Cardiac muscle cell (in vitro differentiated cells and primary cell): ENCODE data around the gene KATNIP. TPM values are rescaled to one million over a fixed set of nuclear protein-coding genes. Genes with fewer than 3 reads are reported as not detected.
A peak's percentile ranks its signal among the peaks of the same experiment; 100 is the strongest.

Source experiments
- DNase-seq, 2 donors: peaks; one replicate each; pipeline versions ENCODE4 v3.0.0 to v3.0.0-alpha.2; 2010 to 2017; ENCODE audit warnings: low read depth in 1 of 2, low spot score in 1 of 2
- H3K27ac ChIP-seq: fragments of 200-600 bp; sonication (generic); 2 replicates; pipeline ENCODE4 v1.5.1; 2016
- H3K27me3 ChIP-seq: fragments of 200-600 bp; sonication (generic); 2 replicates; pipeline ENCODE4 v1.6.0; 2016; ENCODE audit warnings: control low read depth
- H3K36me3 ChIP-seq: fragments of 200-600 bp; sonication (generic); 2 replicates; pipeline ENCODE4 v1.5.1; 2016; ENCODE audit warnings: control low read depth
- H3K4me1 ChIP-seq: fragments of 200-600 bp; sonication (generic); 2 replicates; pipeline ENCODE4 v1.8.1; 2017; ENCODE audit warnings: low read depth, mild to moderate bottlenecking, mixed run types
- H3K4me3 ChIP-seq: fragments of 200-600 bp; sonication (generic); 2 replicates; pipeline ENCODE4 v1.5.1; 2016; ENCODE audit warnings: mild to moderate bottlenecking
- H3K9me3 ChIP-seq: fragments of 200-600 bp; sonication (generic); 2 replicates; pipeline ENCODE4 v1.5.1; 2017; ENCODE audit warnings: low read depth, mild to moderate bottlenecking, control low read depth
- polyA plus RNA-seq: library from polyadenylated mRNA; unstranded; fragments of >200 nt; fragmentation: Nextera tagmentation; extraction: Ambion mirVana; gene quantifications from 2 replicates; pipeline ENCODE4 v1.2.1, GENCODE V29; 2016
- total RNA-seq: library from RNA; depleted of rRNA; stranded (reverse); fragments of >200 nt; gene quantifications from 2 replicates; pipeline ENCODE4 v1.2.3, GENCODE V29; 2016
- TF ChIP-seq, protein P1 (sequence below): IDR thresholded peaks from 2 replicates; pipeline ENCODE4 v1.5.1; 2012; ENCODE audit warnings: low read depth, mild to moderate bottlenecking, low read length

KATNIP gene
- total and polyA plus RNA-seq, 2 experiments from 2014 or later: 10.8 to 24.1 TPM

DNA sequence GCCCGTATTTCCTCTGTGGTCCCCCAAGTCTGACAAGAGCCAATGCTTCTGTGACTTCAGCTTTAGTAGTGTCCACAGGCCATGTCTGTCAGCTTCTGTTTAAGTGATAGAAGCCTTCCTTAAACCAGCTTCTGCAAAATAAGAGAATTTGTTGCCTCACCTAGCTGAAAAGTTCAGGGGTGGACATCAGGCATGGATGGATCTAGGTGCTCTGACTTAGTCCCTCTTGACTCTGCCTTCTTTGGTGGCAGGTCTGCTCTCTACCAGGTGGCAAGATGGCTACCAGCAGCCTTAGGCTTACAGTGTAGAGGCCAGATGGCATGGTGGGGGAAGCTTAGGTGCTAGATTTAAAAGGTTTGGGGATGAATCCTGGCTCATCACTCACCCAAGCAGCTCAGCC lies 33.7 kb downstream of the KATNIP start:
- Histone ChIP-seq H3K27me3 (no peaks in the 10 kb centered on the region), H3K9me3 (no peaks in the 10 kb centered on the region), H3K36me3 (no peaks in the 10 kb centered on the region), H3K27ac (no peak overlapping the region), H3K4me3 (no peak overlapping the region), H3K4me1 (peaks cover 17% of the 10 kb centered on the region)
- TF ChIP-seq, protein P1, sequence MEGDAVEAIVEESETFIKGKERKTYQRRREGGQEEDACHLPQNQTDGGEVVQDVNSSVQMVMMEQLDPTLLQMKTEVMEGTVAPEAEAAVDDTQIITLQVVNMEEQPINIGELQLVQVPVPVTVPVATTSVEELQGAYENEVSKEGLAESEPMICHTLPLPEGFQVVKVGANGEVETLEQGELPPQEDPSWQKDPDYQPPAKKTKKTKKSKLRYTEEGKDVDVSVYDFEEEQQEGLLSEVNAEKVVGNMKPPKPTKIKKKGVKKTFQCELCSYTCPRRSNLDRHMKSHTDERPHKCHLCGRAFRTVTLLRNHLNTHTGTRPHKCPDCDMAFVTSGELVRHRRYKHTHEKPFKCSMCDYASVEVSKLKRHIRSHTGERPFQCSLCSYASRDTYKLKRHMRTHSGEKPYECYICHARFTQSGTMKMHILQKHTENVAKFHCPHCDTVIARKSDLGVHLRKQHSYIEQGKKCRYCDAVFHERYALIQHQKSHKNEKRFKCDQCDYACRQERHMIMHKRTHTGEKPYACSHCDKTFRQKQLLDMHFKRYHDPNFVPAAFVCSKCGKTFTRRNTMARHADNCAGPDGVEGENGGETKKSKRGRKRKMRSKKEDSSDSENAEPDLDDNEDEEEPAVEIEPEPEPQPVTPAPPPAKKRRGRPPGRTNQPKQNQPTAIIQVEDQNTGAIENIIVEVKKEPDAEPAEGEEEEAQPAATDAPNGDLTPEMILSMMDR: no peak
- no peak for DNase-seq

- TF ChIP-seq, protein P1: no peak
- no peak for DNase-seq
- Histone ChIP-seq H3K9me3 (no peaks in the 10 kb centered on the region), H3K36me3 (no peaks in the 10 kb centered on the region), H3K4me1 (peaks cover 6% of the 10 kb centered on the region), H3K27ac (no peak overlapping the region), H3K27me3 (no peaks in the 10 kb centered on the region), H3K4me3 (no peak overlapping the region)
Observed at GRCh38 chr16:27585200-27585599, 35.3 kb downstream of the KATNIP start.

DNA sequence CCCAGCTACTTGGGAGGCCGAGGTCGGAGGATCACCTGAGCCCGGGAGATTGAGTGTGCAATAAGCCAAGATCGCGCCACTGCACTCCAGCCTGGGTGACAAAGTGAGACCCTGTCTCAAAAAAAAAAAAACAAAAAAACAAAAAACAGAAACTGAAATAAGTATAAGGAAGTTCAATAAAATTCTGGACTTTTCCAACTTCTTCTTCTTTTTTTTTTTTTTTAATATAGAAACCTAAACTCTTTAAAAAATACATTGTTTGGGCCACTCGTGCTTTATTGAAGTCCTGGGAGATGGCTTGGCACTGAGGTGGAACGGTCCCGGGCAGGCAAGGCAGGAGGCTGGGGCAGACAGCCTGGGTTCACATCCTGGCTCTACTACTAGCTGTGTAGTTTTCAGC lies 36.8 kb downstream of the KATNIP start:
- Histone ChIP-seq H3K4me1 (peaks cover 6% of the 10 kb centered on the region), H3K27ac (no peak overlapping the region), H3K36me3 (no peaks in the 10 kb centered on the region), H3K9me3 (no peaks in the 10 kb centered on the region), H3K27me3 (no peaks in the 10 kb centered on the region), H3K4me3 (no peak overlapping the region)
- DNase-seq: no peak
- TF ChIP-seq, protein P1: no peak

DNA sequence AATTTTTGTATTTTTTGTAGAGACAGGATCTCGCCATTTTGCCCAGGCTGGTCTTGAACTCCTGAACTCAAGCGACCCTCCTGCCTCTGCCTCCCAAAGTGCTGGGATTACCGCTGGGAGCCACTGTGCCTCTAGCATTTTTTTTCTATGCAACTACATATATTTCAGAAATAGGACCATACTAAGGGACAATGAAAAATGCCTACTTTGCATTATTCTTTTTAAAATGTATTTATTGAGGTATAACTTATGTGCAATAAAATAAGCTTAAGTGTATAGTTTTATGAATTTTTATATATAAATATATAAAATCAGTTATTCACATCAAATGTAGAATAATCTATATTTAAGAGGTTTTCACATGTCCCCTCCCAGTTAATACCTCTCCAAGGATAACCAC lies 38.1 kb downstream of the KATNIP start:
- Histone ChIP-seq H3K4me3 (no peak overlapping the region), H3K9me3 (no peaks in the 10 kb centered on the region), H3K4me1 (peaks cover 1% of the 10 kb centered on the region), H3K36me3 (no peaks in the 10 kb centered on the region), H3K27ac (no peak overlapping the region), H3K27me3 (no peaks in the 10 kb centered on the region)
- TF ChIP-seq, protein P1: no peak
- no peak for DNase-seq

DNA sequence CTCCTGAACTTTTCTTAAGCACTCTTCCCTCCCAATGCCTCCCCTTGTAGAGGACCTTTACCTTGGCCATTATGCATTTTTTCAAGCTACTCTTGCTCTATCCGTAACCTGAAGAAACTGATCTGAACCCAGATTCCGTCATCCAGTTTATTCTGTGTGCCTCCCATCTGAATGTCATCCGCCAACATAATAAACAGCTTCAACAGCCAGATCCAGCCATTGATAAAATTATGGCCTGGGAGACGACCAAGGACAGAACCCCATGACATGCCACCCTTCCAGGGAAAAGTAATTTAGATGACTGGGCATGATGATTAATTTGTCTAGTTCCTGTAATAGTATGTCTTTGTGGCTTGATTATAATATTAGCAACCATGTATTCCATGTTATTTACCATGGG lies 41.9 kb downstream of the KATNIP start:
- Histone ChIP-seq H3K27me3 (no peaks in the 10 kb centered on the region), H3K27ac (no peak overlapping the region), H3K9me3 (no peaks in the 10 kb centered on the region), H3K4me1 (peaks cover 9% of the 10 kb centered on the region), H3K36me3 (no peaks in the 10 kb centered on the region), H3K4me3 (no peak overlapping the region)
- TF ChIP-seq, protein P1: no peak
- no peak for DNase-seq

- peaks cover 25% of the 10 kb centered on the region for H3K4me1 ChIP-seq
- DNase-seq: no peak
- H3K27me3 ChIP-seq: no peaks in the 10 kb centered on the region
- TF ChIP-seq, protein P1: no peak
- peak overlapping the region; percentile 69 for H3K27ac ChIP-seq
- H3K9me3 ChIP-seq: no peaks in the 10 kb centered on the region
- H3K4me3 ChIP-seq: no peak overlapping the region
- no peaks in the 10 kb centered on the region for H3K36me3 ChIP-seq
Observed at GRCh38 chr16:27595475-27595874, 45.5 kb downstream of the KATNIP start.
